GM06990 (cell line): ENCODE data around the gene PLN.

ENCODE experiments used
- DNase-seq: peaks from one replicate; pipeline ENCODE4 v3.0.0-alpha.2; 2011; ENCODE audit not compliant: insufficient read length; ENCODE audit errors: extremely low read depth
- H3K27me3 ChIP-seq: replicated peaks from 2 replicates; pipeline ENCODE4 v1.6.0; 2011; ENCODE audit warnings: low read length; ENCODE audit not compliant: control insufficient read depth, insufficient read depth
- H3K36me3 ChIP-seq: 2 replicates; pipeline ENCODE4 v1.5.1; 2011; ENCODE audit warnings: low read length; ENCODE audit not compliant: control insufficient read depth, insufficient read depth
- H3K4me3 ChIP-seq: replicated peaks from 2 replicates; pipeline ENCODE4 v1.5.1; 2011; ENCODE audit warnings: low read depth, mild to moderate bottlenecking, control low read depth, low read length
- TF ChIP-seq, protein P1 (sequence below): IDR thresholded peaks from 2 replicates; pipeline ENCODE4 v1.5.1; 2011; ENCODE audit warnings: low read length, control low read depth, mild to moderate bottlenecking, inconsistent platforms; ENCODE audit not compliant: insufficient read depth, poor library complexity, severe bottlenecking

PLN gene

DNA sequence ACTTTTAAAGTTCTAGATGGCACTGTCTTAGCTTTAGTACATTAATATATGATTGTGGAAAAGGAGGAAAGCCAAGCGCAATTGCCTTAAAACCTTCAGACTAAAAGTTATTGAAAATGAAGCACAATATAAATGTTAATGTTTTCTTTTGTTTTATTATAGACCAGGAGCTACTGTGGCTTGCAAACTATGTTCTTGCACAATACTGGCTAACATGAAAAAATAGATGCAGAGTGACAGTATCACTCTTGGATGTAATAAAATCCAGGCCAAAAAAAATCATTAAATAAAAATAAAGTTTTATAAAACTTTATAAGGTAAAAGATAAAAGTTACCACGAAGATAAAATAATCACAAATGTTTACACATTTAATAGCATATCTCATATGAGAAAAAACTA, 18.3 kb upstream of the PLN start:
- TF ChIP-seq, protein P1, sequence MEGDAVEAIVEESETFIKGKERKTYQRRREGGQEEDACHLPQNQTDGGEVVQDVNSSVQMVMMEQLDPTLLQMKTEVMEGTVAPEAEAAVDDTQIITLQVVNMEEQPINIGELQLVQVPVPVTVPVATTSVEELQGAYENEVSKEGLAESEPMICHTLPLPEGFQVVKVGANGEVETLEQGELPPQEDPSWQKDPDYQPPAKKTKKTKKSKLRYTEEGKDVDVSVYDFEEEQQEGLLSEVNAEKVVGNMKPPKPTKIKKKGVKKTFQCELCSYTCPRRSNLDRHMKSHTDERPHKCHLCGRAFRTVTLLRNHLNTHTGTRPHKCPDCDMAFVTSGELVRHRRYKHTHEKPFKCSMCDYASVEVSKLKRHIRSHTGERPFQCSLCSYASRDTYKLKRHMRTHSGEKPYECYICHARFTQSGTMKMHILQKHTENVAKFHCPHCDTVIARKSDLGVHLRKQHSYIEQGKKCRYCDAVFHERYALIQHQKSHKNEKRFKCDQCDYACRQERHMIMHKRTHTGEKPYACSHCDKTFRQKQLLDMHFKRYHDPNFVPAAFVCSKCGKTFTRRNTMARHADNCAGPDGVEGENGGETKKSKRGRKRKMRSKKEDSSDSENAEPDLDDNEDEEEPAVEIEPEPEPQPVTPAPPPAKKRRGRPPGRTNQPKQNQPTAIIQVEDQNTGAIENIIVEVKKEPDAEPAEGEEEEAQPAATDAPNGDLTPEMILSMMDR, result no peak
- Histone ChIP-seq H3K27me3 (no peaks in the 10 kb centered on the region), H3K36me3 (no peaks in the 10 kb centered on the region), H3K4me3 (no peak overlapping the region)
- no peak for DNase-seq

DNA sequence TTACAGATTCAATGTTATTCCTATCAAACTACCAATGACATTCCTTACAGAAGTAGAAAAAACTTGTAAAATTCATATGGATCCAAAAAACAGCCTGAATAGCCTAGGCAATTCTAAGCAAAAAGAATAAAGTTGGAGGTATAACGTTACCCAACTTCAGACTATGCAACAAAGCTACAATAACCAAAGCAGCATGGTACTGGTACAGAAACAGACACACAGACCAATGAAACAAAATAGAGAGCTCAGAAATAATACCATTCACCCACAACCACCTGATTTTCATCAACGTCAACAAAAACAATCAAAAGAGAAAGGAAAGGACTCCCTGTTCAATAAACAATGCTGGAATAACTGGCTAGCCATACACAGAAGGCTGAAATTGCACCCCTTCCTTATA, 17.2 kb upstream of the PLN start:
- DNase-seq, result no peak
- TF ChIP-seq, protein P1, result no peak
- Histone ChIP-seq H3K4me3 (no peak overlapping the region), H3K36me3 (no peaks in the 10 kb centered on the region; the same call in 1 of the 2 replicates), H3K27me3 (no peaks in the 10 kb centered on the region)

DNA sequence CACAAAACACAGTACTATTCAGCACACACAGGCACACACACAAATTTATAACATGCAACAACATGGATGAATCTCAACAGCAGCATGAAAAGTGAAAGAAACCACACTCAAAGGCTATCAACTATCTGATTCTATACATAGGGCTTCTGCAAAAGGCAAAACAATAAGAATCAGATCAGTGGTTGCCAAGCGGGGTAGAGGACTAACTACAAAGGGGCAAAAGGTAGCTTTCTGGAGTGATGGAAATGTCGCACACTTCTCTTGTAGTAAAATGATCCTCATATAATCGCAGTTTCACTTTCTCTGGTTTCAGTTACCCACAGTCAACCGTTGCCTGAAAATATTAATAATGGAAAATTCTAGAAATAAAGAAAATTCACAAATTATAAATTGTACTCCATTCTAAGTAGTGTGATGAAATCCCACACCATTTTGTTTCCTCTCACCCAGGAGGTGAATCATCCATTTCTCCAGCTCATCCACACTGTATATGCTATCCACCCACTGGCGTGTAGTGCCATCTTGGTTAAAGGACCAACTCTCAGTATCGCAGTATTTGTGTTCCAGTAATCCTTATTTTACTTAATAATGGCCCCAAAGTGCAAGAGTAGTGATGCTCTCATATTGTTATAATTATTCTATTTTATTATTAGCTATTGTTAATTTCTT, 12.8 kb upstream of the PLN start:
- Histone ChIP-seq H3K4me3 (no peak overlapping the region), H3K27me3 (no peaks in the 10 kb centered on the region), H3K36me3 (no peaks in the 10 kb centered on the region; the same call in 1 of the 2 replicates)
- no peak for DNase-seq
- TF ChIP-seq, protein P1, result no peak

DNA sequence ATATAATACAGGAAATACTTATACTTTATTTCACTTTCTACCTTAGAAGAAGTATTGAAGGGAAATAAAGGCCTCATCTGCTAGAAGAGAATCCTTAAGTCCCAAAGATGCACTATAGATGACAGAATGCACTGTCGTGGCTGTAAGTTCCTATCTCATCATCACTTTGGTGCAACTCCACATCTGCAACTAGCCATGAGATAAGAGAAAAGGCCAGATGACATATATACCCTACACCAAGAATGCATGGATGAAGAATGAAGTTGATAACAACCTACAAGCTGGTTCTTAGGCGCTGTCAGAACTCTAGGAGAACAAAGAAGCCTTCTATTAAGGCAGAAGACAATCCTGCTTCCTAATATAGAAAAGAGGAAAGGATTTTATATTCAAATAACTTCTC, 11.6 kb upstream of the PLN start:
- TF ChIP-seq, protein P1, result no peak
- Histone ChIP-seq H3K36me3 (no peaks in the 10 kb centered on the region; the same call in 1 of the 2 replicates), H3K27me3 (no peaks in the 10 kb centered on the region), H3K4me3 (no peak overlapping the region)
- DNase-seq, result no peak

DNA sequence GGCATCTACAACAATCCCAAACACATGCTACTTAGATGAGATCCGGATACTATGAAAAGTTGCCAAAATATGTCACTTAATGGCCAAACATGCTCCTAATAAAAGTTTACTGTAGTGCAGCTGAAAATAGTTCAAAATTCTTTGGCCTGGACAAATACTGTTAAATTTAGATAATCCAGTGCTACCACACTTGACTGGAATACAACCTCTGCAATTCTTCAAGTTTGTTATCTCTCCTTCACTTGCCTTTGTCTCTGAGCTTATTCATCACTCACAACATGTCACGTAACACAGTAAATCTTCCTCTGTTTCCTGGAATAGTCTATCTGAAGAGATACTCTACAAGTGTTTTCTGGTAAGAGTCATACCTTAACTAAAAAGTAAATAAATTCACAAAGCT, 10.5 kb upstream of the PLN start:
- TF ChIP-seq, protein P1, result no peak

More for the DNA sequence above, 10.5 kb upstream of the PLN start:
- H3K36me3 ChIP-seq, result no peaks in the 10 kb centered on the region; the same call in 1 of the 2 replicates
- no peak for DNase-seq
- no peak overlapping the region for H3K4me3 ChIP-seq
- no peaks in the 10 kb centered on the region for H3K27me3 ChIP-seq
